ENCODE data around the gene FUT3.

Gene FUT3

GRCh38 chr19:5799247-5800241 is 51.7 kb downstream of the FUT3 start:
- DNase-seq: no peak

GRCh38 chr19:5798244-5798643 is 53.0 kb downstream of the FUT3 start:
- DNase-seq: no peak

GRCh38 chr19:5795382-5795919 is 55.8 kb downstream of the FUT3 start:
- no peak for DNase-seq

GRCh38 chr19:5793188-5793587 is 58.1 kb downstream of the FUT3 start:
- no peak for DNase-seq

Measured in stimulated activated CD4-positive, alpha-beta T cell treated with anti-CD3 and anti-CD28 coated beads, Interleukin-1b, Interleukin-23, amount 100 ng/mL, for 48 hours (primary cell).